NB4 (cell line): ENCODE data around the gene CCDC181.

Experiments used
- CTCF ChIP-seq: IDR thresholded peaks from one replicate; pipeline ENCODE4 v1.5.1; 2012; ENCODE audit warnings: low read depth, low read length
- MYC ChIP-seq: IDR thresholded peaks from 2 replicates; pipeline ENCODE4 v1.6.1; 2011; ENCODE audit warnings: low read depth, low read length
- POLR2A ChIP-seq: IDR thresholded peaks from 2 replicates; pipeline ENCODE4 v1.6.1; 2011; ENCODE audit warnings: mild to moderate bottlenecking; ENCODE audit not compliant: insufficient read length; ENCODE audit errors: extremely low read depth

GRCh38 chr1:169361281-169361680 is 66.0 kb downstream of the CCDC181 start:
- TF ChIP-seq CTCF = no peak
- no peak for TF ChIP-seq POLR2A
- TF ChIP-seq MYC = no peak
